GM13976 (cell line): ENCODE data around the gene COL4A6.
"Not testable (repeated sequence)": the region's sequence is repeated elsewhere in the genome, so short reads cannot be mapped to it uniquely, and the experiment has no call there.

ENCODE experiments used
- DNase-seq: peaks from one replicate; pipeline ENCODE4 v3.0.0; 2012; ENCODE audit warnings: low spot score
- in situ Hi-C: fragments of 300-500 bp; cut with MboI; formaldehyde crosslinking; loops from one replicate; pipeline ENCODE4 v1.12.0; 2022; ENCODE audit warnings: low sequenced_read_pairs, mixed read lengths, inconsistent platforms; ENCODE audit not compliant: unreplicated experiment
- TF ChIP-seq, protein P1 (sequence below): IDR thresholded peaks from 2 replicates; pipeline ENCODE4 v1.5.1; 2012; ENCODE audit warnings: borderline replicate concordance, mild to moderate bottlenecking; ENCODE audit not compliant: insufficient read depth; ENCODE audit errors: extremely low read depth, missing control alignments, control extremely low read depth

The COL4A6 gene

DNA sequence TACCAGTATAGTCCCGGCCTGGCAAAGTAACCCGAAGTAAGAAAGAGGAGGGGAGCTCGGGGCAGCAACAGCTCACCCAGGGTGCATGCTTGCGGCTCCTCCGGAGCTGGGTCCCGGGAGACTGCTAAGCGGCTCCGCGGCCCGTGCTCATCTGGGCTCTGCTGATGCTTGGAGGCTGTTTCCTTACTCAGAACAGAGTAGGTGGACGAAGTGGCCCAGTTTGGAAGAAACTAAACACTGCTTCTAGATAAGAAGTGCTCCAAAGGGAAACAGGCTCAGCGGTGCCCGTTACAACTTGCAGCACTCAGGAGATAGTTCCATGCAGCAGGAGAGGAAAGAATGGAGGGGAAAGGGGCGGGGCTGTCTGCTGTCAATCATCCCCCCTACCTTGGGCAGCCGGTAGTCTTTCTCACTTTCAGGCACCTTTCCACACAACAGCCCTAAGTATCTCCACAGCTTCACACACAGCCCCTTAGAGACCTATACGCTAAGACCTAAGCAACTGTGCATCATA lies at the start of gene COL4A6:
COL4A6 (minus strand) TSS at position 313 of the 514 bp plus-strand sequence; CDS start at position 87, 226 bp downstream.
- no peak for DNase-seq
- in situ Hi-C loops: no loop called here

DNA sequence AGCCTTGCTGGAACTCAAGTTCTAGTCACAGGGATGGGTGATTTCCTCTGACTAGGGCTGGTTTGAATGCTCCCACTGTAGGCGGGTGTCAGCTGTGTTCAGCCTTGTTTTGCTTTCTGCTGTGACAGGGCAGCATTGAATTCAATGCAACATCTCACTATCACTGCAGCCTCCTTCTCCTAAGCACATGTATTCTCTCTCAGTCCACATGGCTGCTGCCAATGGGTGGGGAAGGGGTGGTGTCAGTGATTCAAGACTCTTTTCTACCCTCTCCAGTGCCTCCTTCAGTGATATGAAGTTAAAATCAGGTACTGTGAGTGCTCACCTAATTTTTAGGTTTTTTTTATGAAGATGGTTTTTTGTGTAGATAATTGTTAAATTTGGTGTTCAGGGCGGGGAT lies 47.7 kb upstream of the COL4A6 start:
- in situ Hi-C loops: no loop called here
- no peak for DNase-seq
- TF ChIP-seq, protein P1, sequence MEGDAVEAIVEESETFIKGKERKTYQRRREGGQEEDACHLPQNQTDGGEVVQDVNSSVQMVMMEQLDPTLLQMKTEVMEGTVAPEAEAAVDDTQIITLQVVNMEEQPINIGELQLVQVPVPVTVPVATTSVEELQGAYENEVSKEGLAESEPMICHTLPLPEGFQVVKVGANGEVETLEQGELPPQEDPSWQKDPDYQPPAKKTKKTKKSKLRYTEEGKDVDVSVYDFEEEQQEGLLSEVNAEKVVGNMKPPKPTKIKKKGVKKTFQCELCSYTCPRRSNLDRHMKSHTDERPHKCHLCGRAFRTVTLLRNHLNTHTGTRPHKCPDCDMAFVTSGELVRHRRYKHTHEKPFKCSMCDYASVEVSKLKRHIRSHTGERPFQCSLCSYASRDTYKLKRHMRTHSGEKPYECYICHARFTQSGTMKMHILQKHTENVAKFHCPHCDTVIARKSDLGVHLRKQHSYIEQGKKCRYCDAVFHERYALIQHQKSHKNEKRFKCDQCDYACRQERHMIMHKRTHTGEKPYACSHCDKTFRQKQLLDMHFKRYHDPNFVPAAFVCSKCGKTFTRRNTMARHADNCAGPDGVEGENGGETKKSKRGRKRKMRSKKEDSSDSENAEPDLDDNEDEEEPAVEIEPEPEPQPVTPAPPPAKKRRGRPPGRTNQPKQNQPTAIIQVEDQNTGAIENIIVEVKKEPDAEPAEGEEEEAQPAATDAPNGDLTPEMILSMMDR: no peak

More for the DNA sequence above, at the start of gene COL4A6:
- TF ChIP-seq, protein P1: no peak

DNA sequence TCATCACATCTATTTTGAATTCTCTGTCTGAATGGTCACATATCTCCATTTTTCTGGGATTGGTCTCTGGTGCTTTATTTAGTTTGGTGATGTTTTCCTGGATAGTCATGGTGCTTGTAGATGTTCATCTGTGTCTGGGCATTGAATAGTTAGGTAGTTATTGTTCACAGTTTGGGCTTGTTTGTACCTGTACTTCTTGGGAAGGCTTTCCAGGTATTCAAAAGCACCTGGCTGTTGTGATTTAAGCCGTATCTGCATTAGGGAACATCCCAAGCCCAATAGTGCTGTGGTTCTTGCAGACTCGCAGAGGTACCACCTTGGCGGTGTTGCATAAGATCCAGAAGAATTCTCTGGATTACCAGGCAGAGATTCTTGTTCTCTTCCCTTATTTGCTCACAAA lies 46.0 kb upstream of the COL4A6 start:
- in situ Hi-C loops: no loop called here
- TF ChIP-seq, protein P1: no peak
- no peak for DNase-seq

DNA sequence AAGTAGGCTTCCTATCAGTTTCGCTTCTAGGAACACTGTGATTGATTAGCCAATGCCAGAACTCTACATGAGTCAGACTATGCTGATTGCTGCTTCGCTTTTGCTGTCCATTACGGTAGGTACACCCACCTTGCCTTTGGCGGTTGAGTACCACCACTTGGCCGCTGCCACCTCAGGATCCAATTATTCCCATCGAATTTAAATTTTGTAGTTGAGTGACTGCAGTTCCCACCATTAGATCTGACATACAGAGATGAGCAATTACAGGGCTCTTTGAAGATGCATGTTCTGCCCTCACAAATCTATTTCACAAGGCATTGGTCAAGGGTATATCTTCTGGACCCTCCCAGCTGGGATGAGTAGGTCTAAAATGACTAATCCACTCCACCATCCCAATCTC lies 43.3 kb upstream of the COL4A6 start:
- in situ Hi-C loops, DNase-seq: not testable (repeated sequence)

DNA sequence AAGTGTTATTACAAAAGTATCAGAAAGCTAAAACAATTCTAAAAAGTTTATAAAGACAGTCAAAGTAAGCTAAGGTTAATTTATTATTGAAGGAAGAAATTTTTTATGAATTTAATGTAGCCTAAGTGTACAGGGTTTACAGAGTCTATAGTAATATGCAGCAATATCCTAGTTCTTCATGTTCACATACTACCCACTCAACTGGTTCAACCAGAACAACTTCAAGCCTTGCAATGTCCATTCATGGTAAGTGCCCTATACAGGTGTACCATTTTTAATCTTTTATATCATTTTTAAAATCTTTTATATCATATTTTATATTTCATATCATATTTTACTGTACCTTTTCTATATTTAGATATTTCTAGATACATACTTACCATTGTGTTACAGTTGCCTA lies 35.8 kb upstream of the COL4A6 start:
- TF ChIP-seq, protein P1: no peak
- in situ Hi-C loops: no loop called here

DNA sequence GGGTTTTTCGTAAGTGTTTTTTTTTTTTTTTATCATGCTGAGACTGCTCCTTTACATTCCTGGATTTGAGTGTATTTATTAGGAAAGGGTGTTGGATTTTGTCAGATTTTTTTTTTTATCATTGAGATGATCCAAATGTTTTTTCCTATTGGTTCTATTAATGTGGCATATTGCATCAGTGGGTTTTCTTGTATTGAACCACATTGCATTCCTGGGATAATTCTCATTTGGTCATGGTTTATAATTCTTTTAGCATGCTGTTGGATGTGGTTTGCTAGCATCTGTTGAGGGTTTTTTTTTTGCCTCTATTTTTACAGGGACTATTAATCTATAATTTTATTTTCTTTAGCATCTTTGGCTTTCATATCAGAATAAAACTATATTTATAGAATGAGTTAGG lies 30.3 kb upstream of the COL4A6 start:
- DNase-seq: no peak
- in situ Hi-C loops: no loop called here
- TF ChIP-seq, protein P1: no peak

More for the DNA sequence above, 35.8 kb upstream of the COL4A6 start:
- no peak for DNase-seq

DNA sequence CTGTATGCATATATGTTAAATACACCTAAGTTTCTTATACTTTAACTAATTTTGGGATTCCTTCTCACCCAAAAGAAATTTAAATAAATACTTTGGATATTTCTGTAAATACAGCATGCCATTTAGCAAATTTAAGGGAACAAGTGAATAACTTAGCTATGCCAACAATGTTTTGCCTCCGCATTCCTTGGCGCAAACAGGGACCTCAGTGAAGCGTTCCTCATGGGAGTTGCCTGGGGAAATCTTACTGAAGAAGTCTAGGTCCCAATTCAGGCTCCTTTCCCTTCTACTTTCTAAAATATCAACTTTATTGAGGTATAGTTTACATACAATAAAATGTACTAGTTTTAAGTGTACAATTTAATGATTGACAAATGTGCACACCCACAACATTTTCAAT lies 26.4 kb upstream of the COL4A6 start:
- in situ Hi-C loops: no loop called here
- TF ChIP-seq, protein P1: no peak
- no peak for DNase-seq
